GM21526 (cell line): ENCODE data around the gene PNLIP.

Experiments used
- ATAC-seq: cut with Tn5 transposase; IDR thresholded peaks from one replicate; pipeline ENCODE4 v1.9.1; 2021; ENCODE audit warnings: moderate library complexity; ENCODE audit not compliant: unreplicated experiment, low FRiP score

The PNLIP gene

GRCh38 chr10:116545756-116546155 lies at the start of gene PNLIP:
TSS of gene PNLIP (plus strand) at chr10:116545931. CDS start at chr10:116546093, 162 bp downstream.
- ATAC-seq: no peak

GRCh38 chr10:116504786-116505185 lies 40.9 kb upstream of the PNLIP start:
- no peak for ATAC-seq

DNA sequence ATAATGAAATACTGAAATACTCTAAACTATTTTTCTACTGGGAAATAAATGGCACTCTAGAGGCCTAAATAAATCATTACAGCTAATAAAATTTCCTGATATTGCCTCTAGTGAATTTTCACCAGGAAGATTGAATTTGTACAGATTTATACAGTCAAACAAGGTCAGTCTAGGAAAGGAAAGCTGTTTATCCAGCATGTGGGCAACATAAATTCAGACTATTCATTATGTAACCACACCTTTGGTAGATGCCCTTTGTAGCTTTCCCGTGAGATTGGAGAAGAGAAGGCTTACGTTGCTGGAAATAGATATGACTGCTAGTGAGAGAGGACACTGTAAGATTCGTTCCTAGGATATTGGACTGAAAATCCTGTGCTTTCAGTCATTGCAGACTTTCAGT lies 35.2 kb upstream of the PNLIP start:
- ATAC-seq: no peak

DNA sequence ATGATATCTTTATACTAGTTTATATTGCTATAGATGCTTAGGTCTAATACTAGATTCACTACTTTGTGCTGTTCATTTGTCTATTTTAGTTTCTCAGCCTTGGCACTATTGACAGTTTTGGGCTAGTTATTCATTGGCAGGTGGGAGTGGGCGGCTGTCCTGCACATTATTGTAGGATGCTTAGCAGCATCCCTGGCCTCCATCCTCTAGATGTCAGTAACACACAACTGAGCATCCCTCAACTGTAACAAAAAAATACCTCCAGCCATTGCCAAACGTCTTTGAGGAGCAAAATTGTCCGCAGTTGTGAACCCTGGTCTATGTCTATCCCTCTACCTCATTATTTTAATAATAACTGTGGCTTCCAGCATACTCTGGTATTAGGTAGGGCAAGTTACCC lies 34.4 kb upstream of the PNLIP start:
- ATAC-seq: no peak

- no peak for ATAC-seq
Observed at GRCh38 chr10:116521424-116522290, 24.1 kb upstream of the PNLIP start.

DNA sequence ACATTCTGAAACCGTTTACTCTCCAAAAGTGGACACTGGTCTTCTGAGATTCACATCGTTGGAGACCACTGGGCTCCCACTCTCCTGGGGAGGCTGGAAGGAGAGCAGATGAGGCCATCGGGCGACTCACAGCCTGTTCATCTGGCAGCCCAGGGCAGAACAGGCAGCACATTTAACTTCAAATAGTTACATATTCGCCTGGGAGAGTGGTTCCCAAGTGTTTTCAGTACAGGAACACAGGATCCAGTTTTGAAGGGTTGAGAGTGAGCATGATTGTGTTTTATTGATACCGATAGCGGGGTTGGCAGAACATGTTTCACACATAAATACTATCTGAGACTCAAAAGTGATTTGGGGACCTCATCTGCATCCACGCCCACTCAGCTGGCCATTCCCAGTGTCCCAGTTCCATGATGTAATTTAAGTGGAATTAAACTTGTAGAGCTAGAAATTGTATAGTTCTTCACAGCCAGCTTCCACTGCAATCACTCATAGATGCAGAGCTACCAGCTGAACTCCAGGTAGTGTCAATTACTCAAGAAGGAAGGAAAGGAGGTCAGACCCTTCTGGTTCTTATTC lies 22.8 kb upstream of the PNLIP start:
- ATAC-seq: no peak

- no peak for ATAC-seq
Observed at GRCh38 chr10:116524736-116525135, 21.0 kb upstream of the PNLIP start.

- ATAC-seq: no peak
Observed at GRCh38 chr10:116526219-116526618, 19.5 kb upstream of the PNLIP start.

DNA sequence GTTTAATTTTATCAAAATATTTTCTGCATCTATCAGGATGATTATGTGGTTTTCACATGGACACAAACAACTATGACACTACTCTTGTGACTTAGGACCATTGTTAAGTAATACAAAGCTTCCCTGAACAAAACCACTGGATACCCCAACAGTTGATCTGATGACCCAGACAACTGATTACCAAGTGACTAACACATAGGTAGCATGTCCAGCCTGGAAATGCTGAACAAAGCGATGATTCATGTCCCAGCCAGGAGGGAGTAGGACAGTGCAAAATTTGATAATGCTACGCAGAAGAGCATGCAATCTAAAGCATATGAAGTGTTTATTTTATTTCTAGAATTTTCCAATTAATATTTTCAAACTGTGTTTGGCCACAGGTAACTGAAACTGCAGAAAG lies 8.9 kb upstream of the PNLIP start:
- ATAC-seq: no peak

DNA sequence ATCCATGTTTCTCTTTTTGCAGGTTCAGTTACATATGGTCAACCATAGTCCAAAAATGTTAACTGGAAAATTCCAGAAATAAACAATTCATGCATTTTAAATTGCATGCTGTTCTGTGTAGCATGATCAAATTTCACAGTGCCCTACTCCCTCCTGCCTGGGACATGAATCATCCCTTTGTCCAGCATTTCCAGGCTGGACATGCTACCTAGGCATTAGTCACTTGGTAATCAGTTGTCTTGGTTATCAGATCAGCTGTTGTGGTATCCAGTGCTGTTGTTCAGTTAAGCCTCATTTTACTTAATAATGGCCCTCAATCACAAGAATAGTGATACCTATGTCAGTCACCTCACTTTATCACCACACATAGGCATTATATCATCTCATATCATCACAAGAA lies 7.3 kb upstream of the PNLIP start:
- ATAC-seq: no peak

GRCh38 chr10:116538992-116539391 lies 6.7 kb upstream of the PNLIP start:
- ATAC-seq: no peak

- ATAC-seq: no peak
Observed at GRCh38 chr10:116540814-116541213, 4.9 kb upstream of the PNLIP start.

GRCh38 chr10:116542007-116542677 lies 3.6 kb upstream of the PNLIP start:
- no peak for ATAC-seq

- ATAC-seq: no peak
Observed at GRCh38 chr10:116545122-116545521, 609 bp upstream of the PNLIP start.

GRCh38 chr10:116548301-116548700 lies 2.6 kb downstream of the PNLIP start:
- no peak for ATAC-seq

DNA sequence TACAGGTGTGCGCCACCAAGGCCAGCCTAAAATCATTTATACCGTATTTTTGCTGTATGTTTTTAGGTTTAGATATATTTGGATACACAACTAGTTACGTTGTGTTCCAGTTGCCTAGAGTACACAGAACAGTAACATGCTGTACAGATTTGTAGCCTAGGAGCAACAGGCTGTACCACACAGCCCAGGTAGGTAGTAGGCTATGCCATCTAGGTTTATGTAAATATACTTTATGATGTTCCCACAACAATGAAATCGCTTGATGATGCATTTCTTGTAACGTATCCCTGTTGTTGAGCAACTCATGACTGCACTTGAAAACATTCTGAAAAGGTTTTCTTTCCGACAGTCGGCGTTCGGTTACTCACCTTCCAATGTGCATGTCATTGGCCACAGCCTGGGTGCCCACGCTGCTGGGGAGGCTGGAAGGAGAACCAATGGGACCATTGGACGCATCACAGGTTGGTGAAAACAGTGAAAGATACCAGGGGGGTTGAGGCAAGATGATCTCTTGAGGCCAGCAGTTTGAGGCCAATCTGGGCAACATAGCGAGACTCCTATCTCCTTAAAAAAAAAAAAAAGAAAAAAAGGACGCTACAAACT lies 7.7 kb downstream of the PNLIP start:
- ATAC-seq: no peak

DNA sequence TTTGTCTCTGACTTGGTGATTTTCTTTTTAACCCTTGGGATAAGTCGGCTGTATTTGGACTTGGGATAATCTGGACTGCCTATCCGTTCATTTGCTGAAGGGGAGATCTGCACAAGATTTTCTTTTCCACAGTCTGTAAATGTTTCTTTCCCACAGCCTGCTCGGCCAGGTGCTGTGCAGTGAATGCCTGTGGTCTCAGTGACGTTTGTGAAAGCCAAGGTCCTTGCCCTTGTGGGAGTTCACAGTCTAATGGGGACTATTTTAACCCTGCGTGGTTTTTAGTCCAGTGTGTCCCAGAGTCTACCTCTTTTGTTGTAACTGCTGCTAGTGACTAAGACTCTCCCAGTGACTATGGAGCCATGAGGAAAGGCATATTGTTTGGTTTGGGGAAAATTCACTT lies 8.9 kb downstream of the PNLIP start:
- no peak for ATAC-seq

DNA sequence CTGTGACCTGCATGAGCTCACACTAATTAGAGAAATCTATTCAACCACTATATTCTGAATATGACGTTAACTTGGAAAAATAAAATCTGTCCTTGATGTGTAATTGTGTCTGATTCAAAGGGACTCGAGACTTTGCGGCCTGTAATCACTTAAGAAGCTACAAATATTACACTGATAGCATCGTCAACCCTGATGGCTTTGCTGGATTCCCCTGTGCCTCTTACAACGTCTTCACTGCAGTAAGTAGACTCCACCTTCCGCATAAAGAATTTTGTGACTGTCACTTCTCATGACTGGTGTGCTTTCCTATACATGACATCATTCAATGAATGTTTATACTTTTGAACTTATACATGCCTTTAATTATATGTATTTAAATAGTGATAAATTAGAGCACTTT lies 10.1 kb downstream of the PNLIP start:
- ATAC-seq: no peak

DNA sequence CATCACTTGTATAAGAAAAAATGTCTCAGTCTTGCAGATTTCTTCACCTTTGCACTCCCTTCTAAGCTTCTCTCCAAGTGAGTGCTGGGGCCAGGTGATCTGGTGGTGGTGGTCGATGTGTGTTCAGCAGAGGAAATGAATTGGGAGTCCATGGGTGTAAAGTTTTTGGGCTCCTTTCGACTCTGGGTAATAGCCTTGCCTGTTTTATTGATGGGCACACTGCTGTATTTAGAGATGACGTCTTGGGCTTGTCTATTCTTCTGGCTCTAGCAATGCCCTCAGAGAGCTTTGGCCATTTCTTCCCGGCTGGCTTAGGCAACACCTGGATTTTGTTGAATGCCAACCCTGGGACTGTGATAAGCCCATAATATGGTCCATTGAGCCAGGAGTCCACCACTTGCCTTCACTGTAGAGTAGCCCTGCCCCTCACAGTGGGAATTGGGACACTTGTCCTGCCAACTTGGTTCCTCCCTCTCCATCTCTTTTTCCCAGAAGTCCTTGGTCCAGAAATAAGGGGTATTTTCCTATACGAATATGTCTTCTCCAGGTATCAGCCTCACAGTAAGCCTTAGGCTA lies 11.7 kb downstream of the PNLIP start:
- no peak for ATAC-seq

DNA sequence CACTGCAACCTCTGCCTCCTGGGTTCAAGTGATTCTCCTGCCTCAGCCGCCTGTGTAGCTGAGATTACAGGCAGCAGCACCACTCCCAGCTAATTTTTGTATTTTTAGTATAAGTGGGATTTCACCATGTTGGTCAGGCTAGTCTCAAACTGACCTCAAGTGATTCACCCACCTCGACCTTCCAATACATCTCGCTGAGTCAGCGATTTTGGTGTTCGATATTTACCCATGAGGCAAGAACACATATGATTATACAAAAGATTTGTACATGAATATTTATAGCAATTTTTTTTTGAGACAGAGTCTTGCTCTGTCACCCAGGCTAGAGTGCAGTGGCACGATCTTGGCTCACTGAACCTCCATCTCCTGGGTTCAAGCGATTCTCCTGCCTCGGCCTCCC lies 19.8 kb downstream of the PNLIP start:
- ATAC-seq: no peak

DNA sequence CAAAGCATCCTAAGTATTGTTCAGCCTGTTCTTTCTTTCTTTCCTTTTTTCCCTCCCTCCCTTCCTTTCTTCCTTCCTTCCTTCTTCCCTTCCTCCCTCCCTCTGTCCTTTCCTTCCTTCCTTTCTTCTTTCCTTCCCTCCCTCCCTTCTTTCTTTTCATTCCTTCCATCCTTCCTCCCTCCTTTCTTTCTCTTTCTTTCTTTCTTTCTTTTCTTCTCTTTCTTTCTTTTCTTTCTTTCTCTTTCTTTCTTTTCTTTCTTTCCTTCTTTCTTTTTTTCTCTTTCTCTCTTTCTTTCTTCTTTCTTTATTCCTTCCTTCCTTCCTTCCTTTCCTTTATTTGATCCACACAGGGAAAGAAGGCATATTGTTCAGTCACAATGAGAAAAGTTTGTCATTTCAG lies 21.2 kb downstream of the PNLIP start:
- ATAC-seq: no peak
